Measurements from ENCODE around the gene TRPV3. TPM values are rescaled to one million over a fixed set of nuclear protein-coding genes. Genes with fewer than 3 reads are reported as not detected.
A peak's percentile ranks its signal among the peaks of the same experiment; 100 is the strongest.

Gene TRPV3
- total RNA-seq, 1 experiment from 2014 or later, result 0.61 TPM

DNA sequence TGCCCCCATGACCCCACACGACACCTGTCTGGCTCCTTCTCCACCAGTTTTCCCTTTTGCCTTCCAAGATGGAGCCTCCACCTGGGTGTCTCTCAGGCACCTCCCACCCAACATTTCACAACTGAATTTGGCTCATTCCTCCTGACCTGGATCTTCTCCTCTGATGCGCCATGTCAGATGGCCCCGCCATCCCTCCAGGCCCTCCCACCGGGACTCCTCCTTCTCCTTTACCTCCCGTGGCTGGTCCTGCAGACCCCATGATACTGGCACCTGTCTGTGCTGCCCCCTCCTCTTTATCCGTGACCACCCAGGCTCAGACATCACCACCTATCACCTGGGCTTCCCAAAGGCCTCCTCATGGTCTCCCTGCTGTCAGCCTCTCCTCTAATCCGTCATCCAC, 4.7 kb downstream of the TRPV3 start:
- in situ Hi-C loops (cut with HindIII; ENCODE audit: low sequenced_read_pairs), result no loop called here
- no peak for DNase-seq (ENCODE audit: low spot score)

DNA sequence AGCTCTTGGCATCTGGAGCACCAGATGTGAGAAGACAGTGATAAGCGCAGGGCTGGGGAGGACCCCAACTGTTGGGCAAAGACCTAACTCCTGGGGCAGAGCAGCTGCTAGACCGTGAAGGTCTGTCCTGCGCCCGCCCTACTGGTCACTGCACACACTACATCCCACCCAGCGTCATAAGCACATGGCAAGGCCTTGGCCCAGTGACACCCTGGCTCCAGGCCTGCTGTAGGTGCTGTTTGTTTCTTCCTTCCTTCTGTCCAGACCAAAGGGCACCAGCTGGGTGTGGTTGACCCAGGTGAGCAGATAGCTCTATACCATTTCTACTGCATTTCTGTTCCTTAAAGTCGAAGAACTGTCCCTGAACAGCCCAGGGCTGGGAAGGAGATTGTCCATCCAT, 6.4 kb downstream of the TRPV3 start:
- DNase-seq (ENCODE audit: low spot score), result no peak
- in situ Hi-C loops (cut with HindIII; ENCODE audit: low sequenced_read_pairs), result no loop called here

DNA sequence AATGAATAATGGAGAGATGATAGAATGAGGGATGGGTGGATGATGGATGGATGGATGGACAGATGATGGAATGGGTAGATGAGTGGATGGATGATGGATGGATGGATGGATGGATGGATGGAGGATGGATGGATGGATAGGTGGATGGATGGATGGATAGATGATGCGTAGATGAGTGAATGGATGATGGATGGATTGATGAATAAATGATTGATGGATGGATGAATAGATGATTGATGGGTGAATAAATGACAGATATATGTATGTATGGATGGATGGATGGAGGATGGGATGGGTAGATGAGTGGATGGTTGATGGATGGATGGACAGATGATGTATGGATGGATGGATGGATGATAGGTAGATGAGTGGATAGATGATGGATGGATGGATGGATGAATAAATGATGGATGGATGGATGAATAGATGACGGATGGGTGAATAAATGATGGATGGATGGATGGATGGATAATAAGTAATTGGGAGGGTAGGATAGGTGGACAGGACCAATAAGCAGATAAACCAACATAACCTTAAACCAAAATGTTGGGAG, 7.9 kb downstream of the TRPV3 start:
- in situ Hi-C loops (cut with HindIII; ENCODE audit: low sequenced_read_pairs), result no loop called here

DNA sequence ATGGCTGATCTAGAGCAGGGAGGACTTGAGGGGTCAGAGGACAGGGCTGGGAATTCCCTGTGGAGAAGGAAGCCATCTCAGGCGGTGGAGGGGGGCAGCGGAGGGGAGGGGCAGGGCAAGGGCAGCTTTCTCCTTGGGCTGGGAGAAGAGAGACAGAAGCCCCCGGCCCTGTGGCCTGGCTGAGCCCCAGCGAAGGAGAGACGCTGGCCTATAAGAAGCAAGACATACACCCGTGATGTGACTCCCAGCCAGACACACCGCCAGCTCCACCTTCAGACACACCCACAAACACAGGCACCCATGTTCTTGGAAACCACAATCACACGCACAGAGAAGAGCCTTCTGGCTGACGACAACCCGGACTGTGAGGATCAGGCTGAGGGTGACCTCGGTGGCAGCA, 10.0 kb downstream of the TRPV3 start:
- in situ Hi-C loops (cut with HindIII; ENCODE audit: low sequenced_read_pairs), result no loop called here
- no peak for DNase-seq (ENCODE audit: low spot score)

More for the DNA sequence above, 7.9 kb downstream of the TRPV3 start:
- no peak for DNase-seq (ENCODE audit: low spot score)

DNA sequence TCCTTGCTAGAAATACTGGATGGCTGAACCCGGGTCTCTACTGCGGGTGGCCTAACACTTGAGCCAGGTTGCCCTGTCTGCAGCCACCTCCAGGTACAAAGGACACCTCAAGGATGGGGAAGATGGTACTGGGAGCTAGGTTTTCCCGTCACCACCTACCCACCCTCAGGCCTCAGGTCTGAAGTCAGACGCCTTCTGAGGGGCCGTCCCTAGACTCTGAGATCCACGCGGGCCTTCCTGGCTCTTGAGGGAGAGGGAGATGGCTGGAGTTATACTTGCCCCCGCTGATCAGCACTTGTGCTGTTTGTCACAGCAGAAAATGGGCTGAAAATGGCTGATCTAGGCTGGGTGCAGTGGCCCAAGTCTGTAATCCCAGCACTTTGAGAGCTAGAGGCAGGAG, 10.6 kb downstream of the TRPV3 start:
- in situ Hi-C loops (cut with HindIII; ENCODE audit: low sequenced_read_pairs), result no loop called here
- no peak for DNase-seq (ENCODE audit: low spot score)

DNA sequence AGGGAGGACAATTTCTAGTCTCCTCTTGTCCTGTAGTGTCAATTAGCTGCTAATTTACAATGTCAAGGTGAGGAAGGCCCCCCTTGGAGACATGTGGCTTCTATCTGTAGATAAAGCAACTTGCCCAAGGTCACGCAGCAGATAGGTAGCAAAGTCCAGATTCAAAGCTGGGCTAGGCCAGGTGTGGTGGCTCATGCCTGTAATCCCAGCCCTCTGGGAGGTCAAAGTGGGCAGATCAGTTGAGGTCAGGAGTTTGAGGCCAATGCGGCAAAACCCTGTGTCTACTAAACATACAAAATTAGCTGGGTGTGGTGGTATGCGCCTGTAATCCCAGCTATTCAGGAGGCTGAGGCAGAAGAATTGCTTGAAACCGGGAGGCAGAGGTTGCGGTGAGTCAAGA, 11.1 kb downstream of the TRPV3 start:
- DNase-seq (ENCODE audit: low spot score), result no peak
- in situ Hi-C loops (cut with HindIII; ENCODE audit: low sequenced_read_pairs), result no loop called here

DNA sequence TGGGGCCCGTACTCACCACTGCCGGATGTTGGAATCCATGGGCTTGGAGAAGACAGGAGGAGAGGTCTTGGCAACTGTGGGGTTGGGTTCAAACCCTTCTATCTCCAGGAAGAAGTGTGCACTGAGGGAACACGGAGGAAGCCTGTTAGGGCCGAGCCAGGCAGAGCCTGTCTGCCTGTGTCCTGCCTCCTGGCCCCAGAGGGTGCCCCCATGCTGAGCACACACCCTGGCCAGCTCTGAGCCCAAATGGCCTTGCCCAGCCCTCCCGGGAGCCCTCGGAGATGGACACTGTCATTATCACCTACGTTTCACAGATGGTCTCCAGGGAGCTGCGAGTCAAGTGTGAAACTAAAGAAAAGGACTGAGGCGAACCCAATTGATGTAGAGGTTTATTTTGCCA, 12.5 kb downstream of the TRPV3 start:
- in situ Hi-C loops (cut with HindIII; ENCODE audit: low sequenced_read_pairs), result no loop called here
- DNase-seq (ENCODE audit: low spot score), result no peak

DNA sequence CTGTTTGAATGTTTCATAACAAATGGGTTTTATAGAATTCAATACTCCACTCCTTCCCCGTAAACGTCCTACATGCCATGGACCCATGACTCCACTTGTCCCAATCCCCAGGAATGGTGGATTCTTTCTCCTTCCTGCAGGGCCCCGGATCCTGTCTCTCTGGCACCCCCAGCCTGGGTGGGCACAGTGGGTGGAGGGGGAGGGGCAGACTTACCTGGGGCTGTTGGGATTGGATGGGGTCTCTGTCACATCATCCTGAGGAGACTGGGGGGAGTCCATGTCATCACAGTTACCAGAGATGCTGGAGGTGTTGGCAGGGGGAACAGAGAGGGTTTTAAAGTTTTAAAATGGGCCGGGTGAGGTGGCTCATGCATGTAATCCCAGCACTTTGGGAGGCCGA, 13.2 kb downstream of the TRPV3 start:
- in situ Hi-C loops (cut with HindIII; ENCODE audit: low sequenced_read_pairs), result no loop called here
- DNase-seq (ENCODE audit: low spot score), result no peak

DNA sequence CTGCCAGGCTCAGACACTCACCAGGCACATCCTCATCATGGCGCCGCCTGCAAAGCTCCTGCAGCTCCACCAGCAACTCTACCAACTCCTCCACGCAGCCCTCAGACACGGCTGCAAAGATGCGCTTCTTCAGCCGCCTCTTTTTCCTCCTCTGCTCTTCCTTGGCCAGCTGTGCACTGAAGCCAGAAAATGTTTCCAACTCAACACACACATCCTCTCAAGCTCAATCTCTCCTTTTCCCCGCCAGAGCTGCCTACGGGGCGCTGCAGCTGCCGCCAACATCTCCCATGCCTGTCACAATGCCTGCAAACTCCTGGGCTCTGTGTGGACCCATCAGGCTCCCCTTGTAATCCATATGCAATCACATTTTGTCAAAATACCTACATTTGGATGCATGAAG, 14.2 kb downstream of the TRPV3 start:
- DNase-seq (ENCODE audit: low spot score), result no peak
- in situ Hi-C loops (cut with HindIII; ENCODE audit: low sequenced_read_pairs), result no loop called here

DNA sequence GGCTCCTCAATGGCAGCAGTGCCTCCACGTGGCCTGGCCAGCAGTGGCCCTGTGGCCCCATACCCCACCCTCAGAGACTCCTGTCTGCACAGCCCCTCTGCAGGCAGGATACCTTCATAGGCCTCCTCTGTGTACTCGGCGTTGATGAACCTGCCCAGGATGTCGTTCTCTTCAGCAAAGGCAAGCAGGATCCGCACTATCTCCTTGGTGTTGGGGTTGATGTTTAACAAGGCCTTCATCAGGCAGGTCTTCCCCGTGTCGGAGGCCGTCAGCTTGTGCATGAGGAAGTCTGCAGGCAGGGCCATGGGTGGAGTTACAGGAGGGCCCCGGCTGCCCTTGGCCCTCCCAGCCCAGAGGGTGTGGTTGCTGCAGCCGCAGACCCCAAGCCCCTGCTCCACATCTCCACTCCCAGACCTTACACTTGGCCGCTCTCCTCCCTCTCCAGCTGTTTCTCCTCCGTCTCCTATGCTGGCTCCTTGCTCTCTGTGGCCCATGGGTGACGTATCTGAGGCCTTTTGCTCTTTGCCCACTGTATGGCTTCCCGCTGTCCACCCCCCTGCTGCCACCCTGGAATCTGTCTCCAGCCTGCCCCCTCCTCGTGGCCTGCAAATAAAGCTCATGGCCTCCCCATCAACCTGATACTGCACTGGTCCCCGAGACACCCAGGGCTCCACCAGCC, 15.1 kb downstream of the TRPV3 start:
- in situ Hi-C loops (cut with HindIII; ENCODE audit: low sequenced_read_pairs), result no loop called here
- DNase-seq (ENCODE audit: low spot score), result no peak

DNA sequence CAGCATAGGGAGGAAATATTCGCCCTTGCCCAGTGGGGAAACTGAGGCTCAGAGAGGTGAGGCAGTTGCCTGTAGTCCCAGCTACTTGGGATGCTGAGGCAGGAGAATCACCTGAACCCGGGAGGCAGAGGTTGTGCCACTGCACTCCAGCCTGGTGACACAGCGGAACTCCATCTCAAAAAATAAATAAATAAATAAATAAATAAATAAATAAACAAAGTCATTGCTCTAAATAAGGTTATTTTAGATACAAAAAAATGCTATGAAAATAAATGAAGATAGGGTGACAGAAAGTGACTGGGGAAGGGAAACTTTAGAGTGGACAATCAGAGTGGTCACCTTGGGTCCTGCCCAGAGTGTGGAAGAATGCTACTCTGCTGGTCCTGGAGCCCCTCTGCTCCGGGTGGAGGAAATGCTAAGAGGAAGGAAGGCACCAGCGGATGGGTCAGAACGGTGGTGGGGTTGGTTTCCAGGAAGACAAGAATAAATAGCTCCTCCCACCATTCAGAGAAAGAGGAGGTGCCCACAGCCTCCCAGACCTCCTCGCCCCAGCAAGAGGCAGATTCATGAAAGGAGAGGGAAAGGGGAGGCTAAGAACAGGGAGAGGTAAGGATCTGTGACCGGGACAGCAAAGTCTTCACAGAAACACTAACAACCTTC, 17.6 kb downstream of the TRPV3 start:
- no peak for DNase-seq (ENCODE audit: low spot score)
- in situ Hi-C loops (cut with HindIII; ENCODE audit: low sequenced_read_pairs), result no loop called here

DNA sequence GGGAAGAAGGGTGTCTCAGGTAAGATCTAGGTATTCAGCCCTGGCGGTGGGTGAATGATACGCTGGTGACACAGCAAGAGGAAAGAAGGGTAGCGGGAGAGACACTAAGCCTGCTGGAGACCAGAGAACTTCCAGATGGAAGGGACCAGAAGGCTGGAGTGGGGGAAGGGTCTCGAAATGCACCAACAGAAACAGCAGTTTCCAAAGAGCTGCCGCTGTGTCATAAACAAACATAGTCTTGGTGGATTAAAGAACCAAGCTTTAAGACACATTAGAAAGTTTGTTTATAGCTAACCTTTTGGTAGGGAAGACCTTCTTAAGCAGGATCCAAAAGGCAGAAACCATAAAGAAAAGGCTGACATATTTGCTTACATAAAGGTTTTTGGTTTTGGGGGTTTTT, 20.9 kb downstream of the TRPV3 start:
- in situ Hi-C loops (cut with HindIII; ENCODE audit: low sequenced_read_pairs), result no loop called here
- DNase-seq (ENCODE audit: low spot score), result no peak

DNA sequence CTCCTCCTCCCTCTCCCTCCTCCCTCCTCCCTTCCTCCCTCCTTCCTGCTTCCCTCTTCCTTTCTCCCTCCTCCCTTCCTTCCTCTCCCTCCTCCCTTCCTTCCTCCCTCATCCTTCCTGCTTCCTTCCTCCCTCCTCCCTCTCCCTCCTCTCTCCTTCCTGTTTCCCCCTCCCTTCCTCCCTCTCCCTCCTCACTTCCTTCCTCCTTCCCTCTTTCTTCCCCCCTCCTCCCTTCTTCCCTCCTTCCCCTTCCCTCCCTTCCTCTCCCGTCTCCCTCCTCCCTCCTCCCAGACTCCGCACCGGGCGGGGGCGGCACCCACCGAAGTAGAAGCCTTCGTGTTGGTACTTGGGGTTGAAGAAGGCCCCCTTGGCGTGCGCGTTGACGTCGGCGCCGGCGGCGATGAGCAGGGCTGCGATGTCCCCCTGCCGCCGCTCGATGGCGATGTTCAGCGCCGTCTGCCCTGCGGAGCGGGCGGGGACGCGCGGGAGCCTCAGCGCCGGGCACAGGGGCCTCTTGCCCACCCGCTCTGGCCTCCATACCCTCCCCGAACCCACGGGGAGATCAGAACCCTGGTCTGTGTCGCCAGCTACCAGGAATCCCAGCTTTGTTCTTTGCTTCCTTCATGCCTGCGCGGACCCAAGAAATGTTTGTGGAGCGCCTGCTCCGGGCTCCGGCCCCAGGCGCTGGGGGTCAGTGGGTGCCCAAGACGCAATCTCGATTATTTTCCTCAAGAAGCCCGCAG, 22.2 kb downstream of the TRPV3 start:
- DNase-seq (ENCODE audit: low spot score), result peak; percentile 72
- in situ Hi-C loops (cut with HindIII; ENCODE audit: low sequenced_read_pairs), result no loop called here

DNA sequence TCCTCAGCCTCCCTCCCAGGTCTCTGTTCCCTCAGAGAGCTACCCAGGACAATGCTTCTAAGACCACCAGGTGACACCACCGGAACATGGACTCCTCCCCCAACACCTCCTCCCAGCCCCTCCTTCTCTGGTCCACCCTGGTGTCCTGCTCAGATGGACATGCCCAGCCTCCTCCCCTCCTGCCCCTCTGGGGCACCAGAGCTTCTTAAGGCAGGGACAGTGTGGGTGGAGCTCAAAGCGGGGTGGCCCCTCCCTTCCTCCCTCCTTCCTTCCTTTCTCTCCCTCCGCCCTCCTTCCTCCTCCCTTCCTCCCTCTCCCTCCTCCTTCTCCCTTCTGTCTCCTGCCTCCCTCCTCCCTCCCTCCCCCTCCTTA, 22.7 kb downstream of the TRPV3 start:
- DNase-seq (ENCODE audit: low spot score), result peak; percentile 63
- in situ Hi-C loops (cut with HindIII; ENCODE audit: low sequenced_read_pairs), result no loop called here

DNA sequence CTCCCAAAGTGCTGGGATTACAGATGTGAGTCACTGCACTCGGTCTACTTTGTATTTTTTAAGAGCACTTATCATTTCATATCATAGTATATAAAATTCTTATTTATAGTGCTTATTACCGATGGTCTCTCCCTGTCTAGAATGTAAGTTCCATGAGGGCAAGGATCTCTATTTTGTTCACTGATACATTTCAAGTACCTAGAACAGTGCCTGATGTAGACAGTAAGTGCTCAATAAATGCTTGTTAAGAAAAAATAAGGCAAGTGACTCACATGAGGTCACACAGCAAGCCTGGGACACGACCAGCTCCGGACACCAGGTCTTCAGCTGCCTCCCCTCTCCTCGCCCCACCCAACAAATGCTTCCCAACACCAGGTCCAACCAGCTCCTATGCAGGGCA, 23.9 kb downstream of the TRPV3 start:
- in situ Hi-C loops (cut with HindIII; ENCODE audit: low sequenced_read_pairs), result no loop called here
- DNase-seq (ENCODE audit: low spot score), result no peak

DNA sequence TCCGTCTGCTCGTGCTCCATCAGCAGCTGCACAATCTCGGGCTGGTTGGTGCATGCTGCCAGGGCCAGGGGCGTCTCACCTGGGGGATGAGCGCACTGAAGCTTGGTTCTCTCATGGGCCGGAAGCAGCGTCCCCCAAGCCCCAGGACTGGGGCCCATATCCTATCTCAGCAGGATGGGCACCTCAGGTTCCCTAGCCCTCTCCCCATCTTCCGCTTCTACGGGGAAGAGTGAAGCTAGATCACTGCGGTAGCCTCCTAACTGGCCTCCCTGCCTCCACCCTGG, 24.8 kb downstream of the TRPV3 start:
- in situ Hi-C loops (cut with HindIII; ENCODE audit: low sequenced_read_pairs), result no loop called here
- DNase-seq (ENCODE audit: low spot score), result no peak

DNA sequence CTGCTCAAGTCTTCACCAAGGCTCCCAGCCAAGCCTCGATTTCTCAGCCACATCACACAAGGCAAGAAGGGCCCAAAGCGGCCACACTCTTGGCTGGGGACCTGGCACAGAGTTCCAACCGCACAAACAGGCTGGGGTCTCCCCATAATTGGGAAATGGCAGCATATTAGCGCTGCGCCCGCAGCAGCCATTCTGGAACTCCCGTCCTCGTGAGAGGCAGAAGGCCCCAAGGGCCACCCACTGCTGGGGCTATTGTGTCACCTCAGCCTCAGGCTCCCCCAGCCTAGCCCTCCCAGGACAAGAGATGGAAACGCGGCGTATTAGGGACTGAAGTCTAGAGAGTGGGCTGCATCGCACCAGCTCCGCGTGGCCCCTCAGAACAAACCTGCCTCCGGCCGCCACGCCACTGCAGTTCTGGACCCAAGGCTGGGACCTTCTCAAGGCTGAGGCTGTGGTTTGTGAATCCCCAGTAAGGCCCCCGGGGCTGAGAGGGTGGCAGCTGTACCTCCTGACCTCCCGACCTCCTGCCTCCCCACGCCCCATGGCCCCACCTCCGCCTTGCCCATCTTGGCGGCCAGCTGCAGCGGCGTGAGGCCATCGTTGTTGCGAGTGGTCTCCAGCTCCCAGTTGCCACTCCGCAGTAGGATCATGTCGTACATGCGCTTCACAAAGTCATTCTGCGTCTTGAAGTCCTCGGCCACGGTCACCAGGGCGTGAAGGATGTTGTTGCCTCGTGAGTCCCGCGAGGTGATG, 25.3 kb downstream of the TRPV3 start:
- in situ Hi-C loops (cut with HindIII; ENCODE audit: low sequenced_read_pairs), result no loop called here
- DNase-seq (ENCODE audit: low spot score), result no peak

DNA sequence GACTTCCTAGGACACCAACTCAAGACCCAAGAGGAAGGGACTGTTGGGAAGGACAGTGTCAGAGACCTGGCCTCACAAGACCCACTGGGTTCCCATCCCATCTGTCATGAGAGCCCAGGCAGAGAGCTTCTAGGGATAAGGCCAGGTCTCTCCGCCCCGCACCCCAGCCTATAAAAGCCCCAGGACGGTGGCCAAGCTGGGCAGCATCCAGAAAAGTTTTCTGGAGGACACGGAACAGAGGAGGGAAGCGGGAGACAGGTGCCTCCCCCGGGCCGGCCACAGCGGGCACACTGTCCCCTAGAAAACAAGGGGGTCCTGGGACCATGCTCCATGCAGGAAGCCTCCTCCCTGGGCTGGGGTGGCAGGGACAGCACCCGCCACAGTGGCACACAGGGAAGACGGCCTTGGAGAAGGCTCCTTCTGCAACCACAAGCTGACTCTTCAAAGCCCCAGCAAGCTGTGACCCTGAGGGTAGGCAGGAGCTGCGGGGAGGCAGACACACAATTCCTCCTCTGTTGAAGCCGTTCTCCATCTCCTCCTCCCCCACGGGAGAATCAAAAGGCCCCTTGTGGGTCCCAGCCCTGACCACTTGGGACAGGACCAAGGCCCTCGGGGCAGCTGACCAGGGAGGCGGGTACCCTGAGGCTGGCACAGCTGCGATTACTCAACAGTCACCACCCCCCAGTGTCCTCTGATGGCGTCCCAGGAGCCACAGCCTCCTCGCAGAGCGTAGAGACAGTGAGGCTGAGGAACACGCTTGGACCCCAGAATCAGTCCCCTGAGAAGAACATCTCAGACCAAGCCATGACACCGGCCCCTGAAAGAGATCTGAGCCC, 26.1 kb downstream of the TRPV3 start:
- peak; percentile 40 for DNase-seq (ENCODE audit: low spot score)
- in situ Hi-C loops (cut with HindIII; ENCODE audit: low sequenced_read_pairs), result no loop called here

All from G401 (cell line).